Measurements from ENCODE around the gene KASH5. TPM values are rescaled to one million over a fixed set of nuclear protein-coding genes. Genes with fewer than 3 reads are reported as not detected.
A peak's percentile ranks its signal among the peaks of the same experiment; 100 is the strongest.

The KASH5 gene
- polyA plus RNA-seq, 1 donor, result not detected

DNA sequence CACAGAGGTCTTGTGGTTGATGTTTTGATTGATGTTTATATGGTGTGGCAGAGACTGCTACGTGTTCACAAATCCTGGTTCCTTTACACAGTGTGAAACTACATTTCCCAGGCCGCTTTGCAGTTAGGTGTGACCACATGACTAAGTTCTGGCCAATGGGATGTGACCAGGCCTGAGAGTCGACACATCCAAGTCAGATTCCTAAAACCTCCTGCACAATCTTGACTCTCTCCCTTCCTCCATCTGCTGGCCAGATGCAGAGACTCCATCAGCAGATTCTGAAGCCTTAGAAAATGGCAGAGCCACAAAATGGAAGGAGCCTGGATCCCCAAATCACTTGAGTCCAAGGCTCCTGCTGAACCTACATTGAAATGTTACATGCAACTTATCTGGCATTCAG, 40.2 kb upstream of the KASH5 start:
- H3K4me1 ChIP-seq (ENCODE audit: control insufficient read depth, insufficient read depth, low read length), result no peaks in the 10 kb centered on the region
- H3K4me3 ChIP-seq (ENCODE audit: low read length), result no peak overlapping the region
- H3K9me3 ChIP-seq (ENCODE audit: control insufficient read depth, low read depth, low read length), result no peaks in the 10 kb centered on the region
- H3K36me3 ChIP-seq (ENCODE audit: control insufficient read depth, insufficient read depth, low read length), result peaks cover 20% of the 10 kb centered on the region
- DNase-seq, result no peak
- no peaks in the 10 kb centered on the region for H3K27me3 ChIP-seq (ENCODE audit: control insufficient read depth, insufficient read depth, low read length)
- H3K27ac ChIP-seq (ENCODE audit: low read length), result no peak overlapping the region
- WGBS (ENCODE audit: insufficient coverage, low lambda C conversion rate), result 100% methylated on average over 1 of the region's 3 CpGs

- Histone ChIP-seq H3K4me3 (ENCODE audit: low read length) (no peak overlapping the region), H3K9me3 (ENCODE audit: control insufficient read depth, low read depth, low read length) (no peaks in the 10 kb centered on the region), H3K27me3 (ENCODE audit: control insufficient read depth, insufficient read depth, low read length) (no peaks in the 10 kb centered on the region), H3K27ac (ENCODE audit: low read length) (no peak overlapping the region), H3K4me1 (ENCODE audit: control insufficient read depth, insufficient read depth, low read length) (no peaks in the 10 kb centered on the region), H3K36me3 (ENCODE audit: control insufficient read depth, insufficient read depth, low read length) (peaks cover 19% of the 10 kb centered on the region)
- WGBS (ENCODE audit: insufficient coverage, low lambda C conversion rate), result no CpG with 5 or more reads among the region's 12 CpGs
- DNase-seq, result no peak
These were observed 39.5 kb upstream of the KASH5 start for GRCh38 chr19:49348305-49349189.

DNA sequence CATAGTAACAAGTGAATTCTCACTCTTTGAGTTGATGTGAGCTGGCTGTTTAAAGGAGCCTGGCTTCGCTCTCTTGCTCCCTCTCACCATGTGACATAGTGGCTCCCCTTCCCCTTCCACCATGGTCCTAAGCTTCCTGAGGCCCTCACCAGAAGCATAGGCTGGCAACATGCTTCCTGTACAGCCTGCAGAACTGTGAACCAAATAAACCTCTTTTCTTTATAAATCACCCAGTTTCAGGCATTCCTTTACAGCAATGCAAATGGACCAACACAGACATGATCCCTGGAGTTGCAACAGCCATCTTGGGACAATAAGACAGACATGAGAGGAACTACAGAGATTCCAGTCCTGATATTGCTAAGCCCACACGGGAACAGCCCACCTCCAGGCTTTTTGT, 38.5 kb upstream of the KASH5 start:
- Histone ChIP-seq H3K4me1 (ENCODE audit: control insufficient read depth, insufficient read depth, low read length) (no peaks in the 10 kb centered on the region), H3K4me3 (ENCODE audit: low read length) (no peak overlapping the region), H3K27me3 (ENCODE audit: control insufficient read depth, insufficient read depth, low read length) (no peaks in the 10 kb centered on the region), H3K36me3 (ENCODE audit: control insufficient read depth, insufficient read depth, low read length) (peaks cover 19% of the 10 kb centered on the region), H3K9me3 (ENCODE audit: control insufficient read depth, low read depth, low read length) (no peaks in the 10 kb centered on the region), H3K27ac (ENCODE audit: low read length) (no peak overlapping the region)
- DNase-seq, result no peak
- WGBS (ENCODE audit: insufficient coverage, low lambda C conversion rate), result no CpG with 5 or more reads among the region's 2 CpGs

GRCh38 chr19:49355909-49356353, 32.1 kb upstream of the KASH5 start:
- H3K9me3 ChIP-seq (ENCODE audit: control insufficient read depth, low read depth, low read length), result no peaks in the 10 kb centered on the region
- no peaks in the 10 kb centered on the region for H3K4me1 ChIP-seq (ENCODE audit: control insufficient read depth, insufficient read depth, low read length)
- no peak overlapping the region for H3K27ac ChIP-seq (ENCODE audit: low read length)
- no peak for DNase-seq
- 48% methylated on average over 3 of the region's 12 CpGs for WGBS (ENCODE audit: insufficient coverage, low lambda C conversion rate)
- H3K27me3 ChIP-seq (ENCODE audit: control insufficient read depth, insufficient read depth, low read length), result peaks cover 7% of the 10 kb centered on the region
- no peak overlapping the region for H3K4me3 ChIP-seq (ENCODE audit: low read length)
- H3K36me3 ChIP-seq (ENCODE audit: control insufficient read depth, insufficient read depth, low read length), result peaks cover 11% of the 10 kb centered on the region

DNA sequence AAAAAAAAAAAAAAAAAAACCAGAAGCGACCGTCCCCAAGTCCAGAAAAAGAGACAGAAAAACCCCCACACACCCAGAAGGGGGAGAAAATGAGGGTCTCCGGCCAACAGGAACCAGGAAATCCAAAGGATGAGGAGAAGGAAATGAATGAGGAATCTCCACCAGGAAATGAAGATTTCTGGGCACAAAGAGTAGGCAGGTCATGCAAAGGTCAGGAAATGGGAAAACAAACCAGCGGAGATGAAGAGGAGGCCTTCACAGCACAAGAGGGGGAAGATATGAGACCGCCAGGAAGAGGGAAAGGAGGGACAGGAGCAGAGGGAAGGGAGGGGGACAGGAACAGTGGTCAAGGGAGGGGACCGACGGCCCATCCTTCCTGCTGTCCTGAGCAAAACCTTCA, 31.7 kb upstream of the KASH5 start:
- no peak overlapping the region for H3K4me3 ChIP-seq (ENCODE audit: low read length)
- DNase-seq, result no peak
- H3K9me3 ChIP-seq (ENCODE audit: control insufficient read depth, low read depth, low read length), result peaks cover under 1% of the 10 kb centered on the region
- peaks cover 11% of the 10 kb centered on the region for H3K27me3 ChIP-seq (ENCODE audit: control insufficient read depth, insufficient read depth, low read length)
- no peaks in the 10 kb centered on the region for H3K4me1 ChIP-seq (ENCODE audit: control insufficient read depth, insufficient read depth, low read length)
- 0% methylated on average over 1 of the region's 7 CpGs for WGBS (ENCODE audit: insufficient coverage, low lambda C conversion rate)
- H3K36me3 ChIP-seq (ENCODE audit: control insufficient read depth, insufficient read depth, low read length), result peaks cover 8% of the 10 kb centered on the region
- H3K27ac ChIP-seq (ENCODE audit: low read length), result no peak overlapping the region

- no CpG with 5 or more reads among the region's 9 CpGs for WGBS (ENCODE audit: insufficient coverage, low lambda C conversion rate)
These were observed 30.9 kb upstream of the KASH5 start for GRCh38 chr19:49357186-49357585.

DNA sequence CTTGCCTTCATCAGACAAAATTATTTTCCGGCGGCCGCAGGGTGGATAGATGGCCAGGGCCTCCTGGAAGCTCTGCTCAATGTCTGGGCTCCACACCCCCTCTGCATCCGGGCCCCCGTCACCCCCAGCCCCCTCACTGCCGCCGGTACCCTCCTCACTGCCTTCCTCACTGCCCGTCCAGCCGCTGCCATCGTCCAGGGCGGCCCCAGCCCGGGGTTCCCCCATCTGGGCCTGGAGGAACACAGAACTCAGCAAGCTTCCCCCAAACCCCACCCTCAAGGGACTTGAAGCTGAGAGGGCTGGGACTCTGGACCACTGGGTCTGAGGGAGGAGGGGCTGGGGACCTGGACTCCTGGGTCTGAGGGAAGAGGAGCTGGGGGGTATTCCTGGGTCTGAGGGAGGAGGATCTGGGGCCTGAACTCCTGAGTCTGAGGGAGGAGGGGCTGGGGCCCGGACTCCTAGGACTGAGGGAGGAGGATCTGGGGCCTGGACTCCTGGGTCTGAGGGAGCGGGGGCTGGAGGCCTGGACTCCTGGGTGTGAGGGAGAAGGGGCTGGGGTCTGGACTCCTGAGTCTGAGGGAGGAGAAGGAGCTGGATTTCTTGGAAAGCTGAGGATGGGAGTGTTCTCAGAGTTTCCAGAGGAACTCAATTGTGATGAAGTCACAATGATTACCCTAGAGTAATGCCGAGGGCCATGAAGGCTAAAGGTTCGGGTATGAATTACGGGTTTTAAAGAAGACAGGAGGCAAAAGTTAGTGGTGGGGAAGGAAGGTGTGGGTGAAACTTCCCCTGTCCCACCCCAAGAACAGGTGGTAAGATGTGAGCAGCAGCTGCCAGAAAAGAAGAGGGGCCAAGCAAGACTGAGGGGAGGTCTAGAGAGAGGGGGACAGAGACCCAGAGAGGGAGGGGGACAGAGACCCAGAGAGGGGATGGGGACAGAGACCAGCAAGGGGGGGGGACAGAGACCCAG, 27.9 kb upstream of the KASH5 start:
- H3K36me3 ChIP-seq (ENCODE audit: control insufficient read depth, insufficient read depth, low read length), result peaks cover 5% of the 10 kb centered on the region
- H3K27ac ChIP-seq (ENCODE audit: low read length), result no peak overlapping the region
- WGBS (ENCODE audit: insufficient coverage, low lambda C conversion rate), result 60% methylated on average over 3 of the region's 17 CpGs
- H3K9me3 ChIP-seq (ENCODE audit: control insufficient read depth, low read depth, low read length), result peaks cover 7% of the 10 kb centered on the region
- DNase-seq, result no peak
- no peak overlapping the region for H3K4me3 ChIP-seq (ENCODE audit: low read length)
- H3K4me1 ChIP-seq (ENCODE audit: control insufficient read depth, insufficient read depth, low read length), result peaks cover 5% of the 10 kb centered on the region
- H3K27me3 ChIP-seq (ENCODE audit: control insufficient read depth, insufficient read depth, low read length), result peaks cover 48% of the 10 kb centered on the region

More at GRCh38 chr19:49357186-49357585, 30.9 kb upstream of the KASH5 start:
- no peak overlapping the region for H3K4me3 ChIP-seq (ENCODE audit: low read length)
- H3K4me1 ChIP-seq (ENCODE audit: control insufficient read depth, insufficient read depth, low read length), result no peaks in the 10 kb centered on the region
- peaks cover 2% of the 10 kb centered on the region for H3K9me3 ChIP-seq (ENCODE audit: control insufficient read depth, low read depth, low read length)
- peaks cover 19% of the 10 kb centered on the region for H3K27me3 ChIP-seq (ENCODE audit: control insufficient read depth, insufficient read depth, low read length)
- H3K36me3 ChIP-seq (ENCODE audit: control insufficient read depth, insufficient read depth, low read length), result peaks cover 7% of the 10 kb centered on the region
- no peak overlapping the region for H3K27ac ChIP-seq (ENCODE audit: low read length)
- DNase-seq, result no peak

GRCh38 chr19:49361438-49362047, 26.5 kb upstream of the KASH5 start:
- peaks cover 7% of the 10 kb centered on the region for H3K9me3 ChIP-seq (ENCODE audit: control insufficient read depth, low read depth, low read length)
- H3K4me1 ChIP-seq (ENCODE audit: control insufficient read depth, insufficient read depth, low read length), result peaks cover 5% of the 10 kb centered on the region
- peaks cover 5% of the 10 kb centered on the region for H3K36me3 ChIP-seq (ENCODE audit: control insufficient read depth, insufficient read depth, low read length)
- H3K27me3 ChIP-seq (ENCODE audit: control insufficient read depth, insufficient read depth, low read length), result peaks cover 54% of the 10 kb centered on the region
- peak; percentile 64 for DNase-seq
- H3K4me3 ChIP-seq (ENCODE audit: low read length), result peak overlapping the region; percentile 81
- H3K27ac ChIP-seq (ENCODE audit: low read length), result peak overlapping the region; percentile 90
- no CpG with 5 or more reads among the region's 27 CpGs for WGBS (ENCODE audit: insufficient coverage, low lambda C conversion rate)

DNA sequence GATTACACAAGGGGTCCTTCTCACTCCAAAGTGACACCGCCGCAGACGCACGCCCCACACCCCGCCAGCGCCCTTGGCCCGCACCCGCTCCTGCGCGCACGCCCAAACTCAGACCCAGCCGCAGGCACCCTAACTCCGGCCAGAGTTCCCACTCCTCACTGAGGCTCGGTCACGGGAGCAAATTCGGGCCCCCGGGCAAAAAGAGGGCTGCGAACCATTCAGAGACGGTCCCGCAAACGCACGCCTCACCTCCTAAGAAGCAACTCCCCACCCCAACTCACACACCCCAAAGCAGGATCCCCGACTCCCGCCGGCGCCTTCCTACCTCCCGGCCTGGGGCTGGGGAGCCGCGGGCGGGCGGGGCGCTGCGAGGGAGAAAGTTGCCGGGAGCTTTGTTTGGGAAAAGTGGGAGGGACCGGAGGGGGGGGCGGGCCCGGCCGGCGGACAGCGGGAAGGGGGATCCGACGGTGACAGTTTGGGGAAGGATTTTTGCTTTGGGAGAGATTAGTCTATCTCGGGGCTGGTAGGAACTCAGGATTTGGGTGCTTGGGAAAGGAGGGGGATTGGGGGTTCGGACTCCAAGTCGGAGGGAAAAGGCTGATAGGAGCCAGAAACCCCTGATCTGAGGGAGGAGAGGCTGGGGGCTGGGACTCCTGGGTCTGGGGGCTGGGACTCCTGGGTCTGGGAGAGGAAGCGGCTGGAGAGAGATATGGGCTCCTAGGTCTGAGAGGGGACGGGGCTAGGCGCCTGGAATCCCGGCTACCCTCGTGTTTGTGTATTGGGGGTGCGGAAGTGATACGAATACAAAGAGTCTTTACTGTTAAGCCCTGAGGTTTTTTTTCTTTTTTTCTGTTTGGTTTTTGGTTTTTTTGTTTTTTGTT, 25.8 kb upstream of the KASH5 start, which contains the start of gene TEAD2:
TEAD2 (minus strand) TSS at position 369 of the 881 bp plus-strand sequence. CDS start 2,341 bp downstream, outside the sequence.
- H3K27me3 ChIP-seq (ENCODE audit: control insufficient read depth, insufficient read depth, low read length), result peaks cover 54% of the 10 kb centered on the region
- peak in 1 of 2 donors; percentile 47 for DNase-seq
- no CpG with 5 or more reads among the region's 52 CpGs for WGBS (ENCODE audit: insufficient coverage, low lambda C conversion rate)
- H3K4me3 ChIP-seq (ENCODE audit: low read length), result peak within 1 kb of the TSS; percentile 81
- peaks cover 7% of the 10 kb centered on the region for H3K9me3 ChIP-seq (ENCODE audit: control insufficient read depth, low read depth, low read length)
- peak within 1 kb of the TSS; percentile 90 for H3K27ac ChIP-seq (ENCODE audit: low read length)
- peaks cover under 1% of the 10 kb centered on the region for H3K36me3 ChIP-seq (ENCODE audit: control insufficient read depth, insufficient read depth, low read length)
- H3K4me1 ChIP-seq (ENCODE audit: control insufficient read depth, insufficient read depth, low read length), result peaks cover 5% of the 10 kb centered on the region

Measured in large intestine (tissue), 3 donors.